ENCODE results near the gene EMC8.
"Not testable (repeated sequence)": the region's sequence is repeated elsewhere in the genome, so short reads cannot be mapped to it uniquely, and the experiment has no call there.

The EMC8 gene

GRCh38 chr16:85821390-85822135 is 22.2 kb upstream of the EMC8 start:
- no peak overlapping the region for H3K4me3 ChIP-seq (ENCODE audit: low read depth, low read length)
- peak; percentile 91 for TF ChIP-seq CTCF (IDR thresholded peaks at IDR 0.05; ENCODE audit: borderline replicate concordance, insufficient read depth, low read depth, low read length)

- TF ChIP-seq CTCF (IDR thresholded peaks at IDR 0.05; ENCODE audit: borderline replicate concordance, insufficient read depth, low read depth, low read length): no peak
- no peak overlapping the region for H3K4me3 ChIP-seq (ENCODE audit: low read depth, low read length)
Observed at GRCh38 chr16:85820604-85821372, 21.4 kb upstream of the EMC8 start.

- no peak for TF ChIP-seq CTCF (IDR thresholded peaks at IDR 0.05; ENCODE audit: borderline replicate concordance, insufficient read depth, low read depth, low read length)
- H3K4me3 ChIP-seq (ENCODE audit: low read depth, low read length): no peak overlapping the region
Observed at GRCh38 chr16:85819771-85820170, 20.4 kb upstream of the EMC8 start.

GRCh38 chr16:85819245-85819644 is 19.9 kb upstream of the EMC8 start:
- TF ChIP-seq CTCF (IDR thresholded peaks at IDR 0.05; ENCODE audit: borderline replicate concordance, insufficient read depth, low read depth, low read length): peak; percentile 81
- H3K4me3 ChIP-seq (ENCODE audit: low read depth, low read length): no peak overlapping the region

- H3K4me3 ChIP-seq (ENCODE audit: low read depth, low read length): not testable (repeated sequence)
Observed at GRCh38 chr16:85817195-85817594, 17.9 kb upstream of the EMC8 start.

GRCh38 chr16:85816159-85816558 is 16.8 kb upstream of the EMC8 start:
- no peak overlapping the region for H3K4me3 ChIP-seq (ENCODE audit: low read depth, low read length)
- TF ChIP-seq CTCF (IDR thresholded peaks at IDR 0.05; ENCODE audit: borderline replicate concordance, insufficient read depth, low read depth, low read length): no peak

GRCh38 chr16:85812811-85813700 is 13.7 kb upstream of the EMC8 start:
- H3K4me3 ChIP-seq (ENCODE audit: low read depth, low read length): no peak overlapping the region

More at GRCh38 chr16:85812811-85813700, 13.7 kb upstream of the EMC8 start:
- no peak for TF ChIP-seq CTCF (IDR thresholded peaks at IDR 0.05; ENCODE audit: borderline replicate concordance, insufficient read depth, low read depth, low read length)

Data from GM12875 (cell line).